OCI-LY1 (cell line): ENCODE results near the gene ROCK1.

Experiments used
- CTCF ChIP-seq: fragments of 200-600 bp; sonication (generic), shearing (Covaris generic); IDR thresholded peaks from 2 replicates; pipeline ENCODE4 v1.5.1; 2017; ENCODE audit warnings: mild to moderate bottlenecking, antibody characterized with exemption, low read length, moderate library complexity, mixed read lengths
- EZH2 ChIP-seq: fragments of 200-600 bp; sonication (generic), shearing (Covaris generic); IDR thresholded peaks from 2 replicates; pipeline ENCODE4 v1.8.0; 2017; ENCODE audit warnings: borderline replicate concordance, mixed run types, mild to moderate bottlenecking, antibody characterized with exemption, low read length, moderate library complexity, mixed read lengths

GRCh38 chr18:21080576-21080975, 31.0 kb downstream of the ROCK1 start:
- no peak for TF ChIP-seq CTCF
- TF ChIP-seq EZH2: no peak
